GM15510 (cell line): ENCODE data around the gene PLEKHG7.

Experiments used
- POLR2A ChIP-seq: IDR thresholded peaks from 3 replicates; pipeline ENCODE4 v1.6.1; 2011; ENCODE audit warnings: borderline replicate concordance; ENCODE audit not compliant: insufficient read length; ENCODE audit errors: extremely low read depth

The PLEKHG7 gene

DNA sequence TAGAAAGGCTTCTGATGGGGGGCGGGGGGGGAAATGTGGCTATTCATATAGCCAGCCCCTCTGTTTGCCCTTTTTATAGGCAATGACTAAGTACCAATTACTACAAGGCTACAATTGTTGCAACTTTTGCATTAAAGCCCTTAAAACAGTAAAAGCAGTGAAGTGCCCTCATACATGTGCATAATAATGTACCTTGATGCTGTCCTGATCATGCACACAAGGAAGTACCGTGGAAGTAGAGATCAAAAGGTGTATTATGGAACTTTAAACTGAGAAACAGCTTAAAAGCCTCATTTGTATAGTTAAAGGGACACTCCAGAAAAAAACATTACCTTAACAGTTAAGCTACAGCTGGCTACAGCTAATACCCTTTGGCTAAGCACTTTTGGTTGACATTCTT lies 111.8 kb downstream of the PLEKHG7 start:
- TF ChIP-seq POLR2A, result no peak

DNA sequence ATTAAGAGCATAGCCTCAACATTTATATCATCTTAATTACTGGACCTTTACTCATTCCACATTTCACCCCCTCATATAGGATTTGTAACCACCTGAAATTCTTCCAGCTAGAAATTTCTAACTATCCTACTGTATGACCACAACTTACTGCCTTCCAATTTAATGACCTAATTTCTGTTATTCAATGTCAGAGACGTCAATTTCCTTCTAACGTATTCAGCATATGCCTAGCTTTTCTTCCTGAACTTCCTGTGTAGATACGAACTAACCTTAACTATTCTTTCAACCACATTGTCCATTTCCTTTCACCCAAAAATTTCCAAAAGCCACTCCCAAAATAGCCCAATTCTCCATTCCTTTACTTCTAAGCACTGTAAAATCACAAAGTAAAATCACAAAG lies 118.4 kb downstream of the PLEKHG7 start:
- TF ChIP-seq POLR2A, result no peak
